Suprapubic skin (tissue), 4 donors: Measurements from ENCODE around the gene NFYC.

Experiments used
- CTCF ChIP-seq, 2 donors: fragments of 200-600 bp in 1 of 2; fragments of 450-650 bp in 1 of 2; sonication (generic) in 1 of 2; IDR thresholded peaks; one replicate each; pipeline ENCODE4 v1.5.1; 2016 to 2019; ENCODE audit warnings: antibody characterized with exemption in 2 of 2, mild to moderate bottlenecking in 1 of 2, moderate library complexity in 1 of 2
- EP300 ChIP-seq: sonication (generic); formaldehyde crosslinking; IDR thresholded peaks from one replicate; pipeline ENCODE4 v1.6.1; 2017; ENCODE audit warnings: antibody characterized with exemption
- POLR2A ChIP-seq, 2 donors: fragments of 450-650 bp; IDR thresholded peaks; one replicate each; pipeline ENCODE4 v1.6.1; 2017; ENCODE audit warnings: antibody characterized with exemption in 2 of 2, mild to moderate bottlenecking in 2 of 2, moderate library complexity in 2 of 2
- POLR2AphosphoS5 ChIP-seq, 3 donors: sonication (generic); formaldehyde crosslinking; IDR thresholded peaks; one replicate each; pipeline ENCODE4 v1.6.1; 2017; ENCODE audit warnings: antibody characterized with exemption in 3 of 3

GRCh38 chr1:40665335-40666171, 26.0 kb upstream of the NFYC start, which contains the start of gene RIMS3:
- TF ChIP-seq POLR2A (IDR thresholded peaks at IDR 0.05): no peak
- TF ChIP-seq CTCF (IDR thresholded peaks at IDR 0.05): no peak
- no peak for TF ChIP-seq POLR2AphosphoS5 (IDR thresholded peaks at IDR 0.05)
- TF ChIP-seq EP300: no peak
